DOHH2 (cell line): Measurements from ENCODE around the gene CHRND.

Experiments used
- CTCF ChIP-seq: fragments of 200-600 bp; sonication (generic); IDR thresholded peaks from one replicate; pipeline ENCODE4 v1.5.1; 2014; ENCODE audit warnings: antibody characterized with exemption, mild to moderate bottlenecking, low read depth, low read length; ENCODE audit not compliant: poor library complexity, severe bottlenecking
- EZH2phosphoT487 ChIP-seq: fragments of 200-600 bp; sonication (generic); IDR thresholded peaks from 2 replicates; pipeline ENCODE4 v1.6.1; 2017; ENCODE audit warnings: borderline replicate concordance, mild to moderate bottlenecking, antibody characterized with exemption, low read length, moderate library complexity, mixed read lengths

- TF ChIP-seq CTCF: no peak
- TF ChIP-seq EZH2phosphoT487: no peak
Observed at GRCh38 chr2:232488097-232488711, 37.8 kb upstream of the CHRND start.
